Spleen (tissue), 7 donors: ENCODE measurements around the gene CCDC138.

ENCODE experiments used
- CTCF ChIP-seq, 11 experiments: fragments of 200-600 bp in 7 of 11; fragments of 450-650 bp in 4 of 11; sonication (generic) in 4 of 11; IDR thresholded peaks in 8 of 11; conservative IDR thresholded peaks in 3 of 11; 1 replicate in 7 of 11; 2 replicates in 4 of 11; pipeline versions ENCODE4 v1.4.0 to v1.8.0; 2016 to 2021; ENCODE audit warnings: antibody characterized with exemption in 11 of 11, inconsistent platforms in 4 of 11, mild to moderate bottlenecking in 1 of 11
- POLR2A ChIP-seq, 3 donors: fragments of 450-650 bp; IDR thresholded peaks; one replicate each; pipeline ENCODE4 v1.5.1; 2017; ENCODE audit warnings: antibody characterized with exemption in 3 of 3, mild to moderate bottlenecking in 1 of 3
- POLR2AphosphoS5 ChIP-seq, 3 donors: sonication (generic); formaldehyde crosslinking; IDR thresholded peaks; one replicate each; pipeline ENCODE4 v1.5.1; 2017; ENCODE audit warnings: antibody characterized with exemption in 3 of 3
- donor health status: DM: no; HTN: no; CAD: no; lungs with moderate emphysema.
- donor health status: DM: no; HTN: no; CAD: no.
- donor health status: DM: no; HTN: no; CAD: no.

DNA sequence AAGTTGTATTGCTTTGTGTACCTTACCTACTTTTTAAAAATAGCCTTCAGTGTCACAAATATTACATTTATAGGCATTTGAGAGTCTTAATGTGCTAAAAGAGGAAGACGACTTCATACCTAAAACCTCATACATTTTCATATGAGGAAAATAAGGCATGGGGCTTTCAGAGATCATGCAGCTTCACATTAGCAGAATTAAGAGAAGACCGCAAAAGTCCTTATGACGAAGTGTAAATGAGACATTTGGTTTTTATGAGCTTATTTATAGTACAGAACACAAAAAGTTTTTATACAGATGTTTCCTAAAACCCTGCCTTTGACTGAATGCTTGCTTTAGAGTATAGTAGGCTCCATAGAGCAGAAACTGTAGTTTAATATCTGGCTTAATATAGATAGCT, 10.1 kb upstream of the CCDC138 start:
- TF ChIP-seq CTCF (IDR thresholded peaks at IDR 0.05 in 8 of 11, conservative IDR thresholded peaks at IDR 0.05 in 3 of 11) (no peak), POLR2A (IDR thresholded peaks at IDR 0.05) (no peak), POLR2AphosphoS5 (IDR thresholded peaks at IDR 0.05) (no peak)
